Panc1 (cell line): ENCODE measurements around the gene RAP2C. TPM values are rescaled to one million over a fixed set of nuclear protein-coding genes. Genes with fewer than 3 reads are reported as not detected.

Experiments
- ATAC-seq: fragments of 200-7000 bp; cut with Tn5 transposase; 2 replicates; pipeline ENCODE4 v1.9.1; 2020; ENCODE audit warnings: mild to moderate bottlenecking, moderate library complexity
- Bru-seq: library from RNA; stranded (reverse); fragments of 400-500 nt; gene quantifications from one replicate; lab custom pipeline; 2021; lab: Mats Ljungman, UMichigan
- BruChase-seq, 2 experiments: library from RNA; stranded (reverse); fragments of 400-500 nt; gene quantifications; one replicate each; lab custom pipeline; 2021; lab: Mats Ljungman, UMichigan
- BruUV-seq: library from RNA; stranded (reverse); fragments of 400-500 nt; replicated peaks from 2 replicates; lab custom pipeline; 2021; lab: Mats Ljungman, UMichigan
- CTCF ChIA-PET: fragments of 300-600 bp; sonication (Branson Sonifier 250); formaldehyde crosslinking; loops from one replicate; lab custom pipeline; 2022; ENCODE audit warnings: antibody characterized with exemption; lab: Charles Lee
- POLR2A ChIA-PET: fragments of 300-600 bp; sonication (Branson Sonifier 250); formaldehyde crosslinking; loops from one replicate; lab custom pipeline; 2022; ENCODE audit warnings: antibody characterized with exemption; lab: Charles Lee
- DNase-seq: peaks from one replicate; pipeline ENCODE4 v3.0.0-alpha.2; 2010; ENCODE audit warnings: low read depth, low spot score
- H3K27ac ChIP-seq: 2 replicates; pipeline ENCODE4 v1.5.1; 2011; ENCODE audit warnings: mild to moderate bottlenecking, low read length, inconsistent platforms
- H3K27me3 ChIP-seq: fragments of 200-500 bp; sonication (Bioruptor generic); 2 replicates; pipeline ENCODE4 v1.6.0; 2014; ENCODE audit warnings: low read length, inconsistent platforms; ENCODE audit not compliant: control insufficient read depth, insufficient read depth
- H3K36me3 ChIP-seq: fragments of 200-500 bp; sonication (Bioruptor generic); 2 replicates; pipeline ENCODE4 v1.5.1; 2014; ENCODE audit warnings: inconsistent platforms, mild to moderate bottlenecking, low read length, moderate library complexity; ENCODE audit not compliant: control insufficient read depth, insufficient read depth
- H3K4me1 ChIP-seq: 2 replicates; pipeline ENCODE4 v1.5.1; 2011; ENCODE audit warnings: inconsistent platforms, mild to moderate bottlenecking, low read length, moderate library complexity; ENCODE audit not compliant: control insufficient read depth, insufficient read depth
- H3K4me3 ChIP-seq, 2 experiments: 2 replicates each; pipeline ENCODE4 v1.5.1; 2011 to 2012; ENCODE audit warnings: low read depth in 2 of 2, low read length in 2 of 2, mild to moderate bottlenecking in 2 of 2, inconsistent platforms in 1 of 2, moderate library complexity in 1 of 2
- H3K9me3 ChIP-seq: fragments of 200-500 bp; sonication (Bioruptor generic); 2 replicates; pipeline ENCODE4 v1.5.1; 2014; ENCODE audit warnings: low read depth, mild to moderate bottlenecking, inconsistent platforms, low read length, moderate library complexity; ENCODE audit not compliant: control insufficient read depth, insufficient read depth
- SIN3A ChIP-seq: IDR thresholded peaks from 2 replicates; pipeline ENCODE4 v1.6.1; 2012; ENCODE audit warnings: low read depth, mild to moderate bottlenecking, low read length, moderate library complexity, borderline replicate concordance; ENCODE audit not compliant: insufficient read depth
- TCF7L2 ChIP-seq: IDR thresholded peaks from 2 replicates; pipeline ENCODE4 v1.6.1; 2011; ENCODE audit warnings: mild to moderate bottlenecking, low read depth, low read length, inconsistent platforms
- in situ Hi-C: cut with HindIII; loops from 2 replicates; pipeline ENCODE4 v1.10.0; 2016; ENCODE audit warnings: low sequenced_read_pairs, low pct_unique_long_range_greater_than_20kb
- intact Hi-C: fragments of 100-400 bp; cut with micrococcal nuclease; formaldehyde crosslinking; loops from one replicate; pipeline ENCODE4 v1.10.0; 2022; ENCODE audit not compliant: unreplicated experiment
- long read RNA-seq: library from polyadenylated mRNA; unstranded; transcript quantifications from one replicate; pipeline ENCODE4 v2.0.0, GENCODE V29; 2021; ENCODE audit not compliant: unreplicated experiment
- polyA plus RNA-seq: library from polyadenylated mRNA; unstranded; fragments of >200 nt; gene quantifications from one replicate; pipeline ENCODE4 v1.2.1, GENCODE V29; 2012; ENCODE audit warnings: missing spikeins; ENCODE audit not compliant: insufficient read length
- total RNA-seq: library from RNA; stranded (reverse); gene quantifications from one replicate; pipeline ENCODE4 v1.2.1, GENCODE V29; 2021; ENCODE audit not compliant: unreplicated experiment
- TF ChIP-seq, protein P1 (sequence below): fragments of 450-650 bp; IDR thresholded peaks from 2 replicates; pipeline ENCODE4 v1.5.1; 2017; ENCODE audit warnings: mild to moderate bottlenecking
- TF ChIP-seq, protein P2 (sequence below), 2 experiments: IDR thresholded peaks; 2 replicates each; pipeline ENCODE4 v1.6.1; 2011 to 2012; ENCODE audit warnings: low read depth in 2 of 2, control low read depth in 1 of 2, low read length in 1 of 2, mild to moderate bottlenecking in 1 of 2, moderate library complexity in 1 of 2; ENCODE audit not compliant: insufficient read depth in 1 of 2

The RAP2C gene
- total RNA-seq, result 36.2 TPM
- polyA plus RNA-seq, result 20.5 TPM
- Bru-seq, nascent RNA, result percentile 91 among the genes with signal in this experiment
- BruChase-seq, experiment 1, labeled RNA remaining after a 2-hour chase, result percentile 96 among the genes with signal in this experiment
- BruChase-seq, experiment 2, labeled RNA remaining after a 6-hour chase, result percentile 97 among the genes with signal in this experiment
- long read RNA-seq, transcript RAP2C-201 (4 exons, 3,896 nt), result major isoform, 21 of 70 reads
- long read RNA-seq, partial matches to known transcripts, result 27 of 70 reads
- long read RNA-seq, other reads (novel, unspliced or antisense), result 22 of 70 reads

DNA sequence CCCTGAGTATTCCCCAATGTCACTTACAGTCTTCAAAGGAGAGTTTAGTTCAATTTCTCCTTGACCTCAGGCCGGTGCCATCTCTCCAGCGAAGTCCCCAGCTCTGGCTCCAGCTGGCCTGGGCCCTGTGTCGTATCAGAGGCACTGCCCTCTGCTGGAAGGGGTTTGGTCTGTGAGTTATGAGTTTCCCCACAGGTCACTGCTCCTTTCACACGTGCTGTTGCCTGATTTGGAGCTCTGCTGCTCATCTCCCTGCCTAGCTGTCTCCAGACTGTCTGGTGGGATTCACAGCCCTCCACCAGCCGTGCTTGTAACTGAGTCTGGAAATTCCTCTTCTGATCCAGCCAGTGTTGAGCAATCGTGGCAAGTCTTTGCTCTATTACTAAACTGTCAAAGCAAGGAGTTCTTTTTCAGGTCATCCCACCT is at the start of gene RAP2C:
Gene RAP2C, minus strand, starts transcription at position 105 of the 426 bp plus-strand sequence. CDS start 2,179 bp downstream, outside the sequence.
- Histone ChIP-seq H3K4me1 (peaks cover 16% of the 10 kb centered on the region), H3K27me3 (no peaks in the 10 kb centered on the region), H3K9me3 (no peaks in the 10 kb centered on the region), H3K27ac (peak within 1 kb of the TSS; percentile 95), H3K4me3 (peak within 1 kb of the TSS; percentile 79 to 90), H3K36me3 (peaks cover under 1% of the 10 kb centered on the region; the same call in 1 of the 2 replicates)
- DNase-seq (peak; percentile 71), ATAC-seq (peak; percentile 78)
- CTCF ChIA-PET, result interaction anchor here (0.6 to 2.8 kb wide), 6 partner anchors 127 to 481 kb away, joined by 3 to 19 read pairs (median 4); no protein-coding TSS in a partner anchor
- no TSS peak for BruUV-seq
- TF ChIP-seq, protein P1, sequence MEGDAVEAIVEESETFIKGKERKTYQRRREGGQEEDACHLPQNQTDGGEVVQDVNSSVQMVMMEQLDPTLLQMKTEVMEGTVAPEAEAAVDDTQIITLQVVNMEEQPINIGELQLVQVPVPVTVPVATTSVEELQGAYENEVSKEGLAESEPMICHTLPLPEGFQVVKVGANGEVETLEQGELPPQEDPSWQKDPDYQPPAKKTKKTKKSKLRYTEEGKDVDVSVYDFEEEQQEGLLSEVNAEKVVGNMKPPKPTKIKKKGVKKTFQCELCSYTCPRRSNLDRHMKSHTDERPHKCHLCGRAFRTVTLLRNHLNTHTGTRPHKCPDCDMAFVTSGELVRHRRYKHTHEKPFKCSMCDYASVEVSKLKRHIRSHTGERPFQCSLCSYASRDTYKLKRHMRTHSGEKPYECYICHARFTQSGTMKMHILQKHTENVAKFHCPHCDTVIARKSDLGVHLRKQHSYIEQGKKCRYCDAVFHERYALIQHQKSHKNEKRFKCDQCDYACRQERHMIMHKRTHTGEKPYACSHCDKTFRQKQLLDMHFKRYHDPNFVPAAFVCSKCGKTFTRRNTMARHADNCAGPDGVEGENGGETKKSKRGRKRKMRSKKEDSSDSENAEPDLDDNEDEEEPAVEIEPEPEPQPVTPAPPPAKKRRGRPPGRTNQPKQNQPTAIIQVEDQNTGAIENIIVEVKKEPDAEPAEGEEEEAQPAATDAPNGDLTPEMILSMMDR, result peak; percentile 82
- no peak for TF ChIP-seq SIN3A
- POLR2A ChIA-PET, result interaction anchor here (0.6 kb wide), 1 partner anchor 1016 kb away, joined by 3 read pairs; no protein-coding TSS in a partner anchor
- intact Hi-C loops (loop anchor here (1.0 to 5.0 kb wide), 2 partner anchors 127 to 377 kb away; no protein-coding TSS in a partner anchor), in situ Hi-C loops (no loop called here)

DNA sequence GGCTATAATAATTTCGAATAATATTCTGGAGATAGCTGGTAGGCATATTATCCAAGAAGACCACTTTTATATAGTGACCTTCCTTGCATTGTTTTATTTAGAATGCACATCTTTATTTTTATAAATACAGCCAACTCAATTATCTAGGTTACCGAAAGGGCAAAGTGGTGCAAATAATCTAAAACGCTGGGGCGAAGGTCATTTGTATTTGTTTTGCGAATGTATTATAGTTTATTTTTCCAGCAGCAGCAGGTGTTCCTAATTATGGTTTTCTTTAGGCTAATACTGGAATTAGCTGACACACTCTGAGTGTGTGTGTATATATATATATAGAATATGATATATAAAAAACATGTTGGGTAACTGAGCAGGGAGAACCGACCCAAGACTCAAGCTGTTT is 48.1 kb upstream of the RAP2C start:
- no peaks in the 10 kb centered on the region for H3K9me3 ChIP-seq
- H3K27me3 ChIP-seq, result no peaks in the 10 kb centered on the region
- no peak overlapping the region for H3K4me3 ChIP-seq
- DNase-seq (no peak), ATAC-seq (no peak)
- H3K27ac ChIP-seq, result no peak overlapping the region
- no peak for TF ChIP-seq TCF7L2
- TF ChIP-seq, protein P2, sequence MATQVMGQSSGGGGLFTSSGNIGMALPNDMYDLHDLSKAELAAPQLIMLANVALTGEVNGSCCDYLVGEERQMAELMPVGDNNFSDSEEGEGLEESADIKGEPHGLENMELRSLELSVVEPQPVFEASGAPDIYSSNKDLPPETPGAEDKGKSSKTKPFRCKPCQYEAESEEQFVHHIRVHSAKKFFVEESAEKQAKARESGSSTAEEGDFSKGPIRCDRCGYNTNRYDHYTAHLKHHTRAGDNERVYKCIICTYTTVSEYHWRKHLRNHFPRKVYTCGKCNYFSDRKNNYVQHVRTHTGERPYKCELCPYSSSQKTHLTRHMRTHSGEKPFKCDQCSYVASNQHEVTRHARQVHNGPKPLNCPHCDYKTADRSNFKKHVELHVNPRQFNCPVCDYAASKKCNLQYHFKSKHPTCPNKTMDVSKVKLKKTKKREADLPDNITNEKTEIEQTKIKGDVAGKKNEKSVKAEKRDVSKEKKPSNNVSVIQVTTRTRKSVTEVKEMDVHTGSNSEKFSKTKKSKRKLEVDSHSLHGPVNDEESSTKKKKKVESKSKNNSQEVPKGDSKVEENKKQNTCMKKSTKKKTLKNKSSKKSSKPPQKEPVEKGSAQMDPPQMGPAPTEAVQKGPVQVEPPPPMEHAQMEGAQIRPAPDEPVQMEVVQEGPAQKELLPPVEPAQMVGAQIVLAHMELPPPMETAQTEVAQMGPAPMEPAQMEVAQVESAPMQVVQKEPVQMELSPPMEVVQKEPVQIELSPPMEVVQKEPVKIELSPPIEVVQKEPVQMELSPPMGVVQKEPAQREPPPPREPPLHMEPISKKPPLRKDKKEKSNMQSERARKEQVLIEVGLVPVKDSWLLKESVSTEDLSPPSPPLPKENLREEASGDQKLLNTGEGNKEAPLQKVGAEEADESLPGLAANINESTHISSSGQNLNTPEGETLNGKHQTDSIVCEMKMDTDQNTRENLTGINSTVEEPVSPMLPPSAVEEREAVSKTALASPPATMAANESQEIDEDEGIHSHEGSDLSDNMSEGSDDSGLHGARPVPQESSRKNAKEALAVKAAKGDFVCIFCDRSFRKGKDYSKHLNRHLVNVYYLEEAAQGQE (IDR thresholded peaks at IDR 0.05; ENCODE audit: insufficient read depth in 1 of 2, low read depth in 2 of 2, low read length in 1 of 2), result no peak
- POLR2A ChIA-PET, result no interaction called here
- no peaks in the 10 kb centered on the region for H3K36me3 ChIP-seq
- CTCF ChIA-PET, result no interaction called here
- no peaks in the 10 kb centered on the region for H3K4me1 ChIP-seq
- BruUV-seq, result no TSS peak
- in situ Hi-C loops (no loop called here), intact Hi-C loops (no loop called here)
